ENCODE measurements around the gene RNF152. TPM values are rescaled to one million over a fixed set of nuclear protein-coding genes. Genes with fewer than 3 reads are reported as not detected.

The RNF152 gene
- total RNA-seq, 4 donors from 2014 or later, result 4.2 to 20.5 (median 14.0) TPM

DNA sequence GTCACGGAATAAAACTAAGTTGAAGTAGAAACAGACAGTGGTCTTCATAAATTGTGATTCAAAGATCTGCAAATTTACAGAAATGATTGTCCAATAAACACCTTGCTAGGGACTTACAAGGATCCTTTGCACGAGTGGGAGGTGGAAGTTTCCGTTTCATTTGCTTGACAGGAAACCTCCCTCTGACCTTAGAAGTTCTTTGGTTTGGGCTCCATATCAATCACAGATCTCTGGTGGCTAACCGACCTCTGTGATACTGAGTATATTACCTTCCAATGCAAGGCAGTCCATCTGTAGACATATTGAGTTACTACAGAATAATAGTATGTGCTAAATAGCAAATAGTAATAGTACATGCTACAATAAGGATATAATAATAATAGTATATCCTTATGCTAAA, 33.7 kb upstream of the RNF152 start:
- no peak for DNase-seq (ENCODE audit: low spot score)
- TF ChIP-seq, protein P1, sequence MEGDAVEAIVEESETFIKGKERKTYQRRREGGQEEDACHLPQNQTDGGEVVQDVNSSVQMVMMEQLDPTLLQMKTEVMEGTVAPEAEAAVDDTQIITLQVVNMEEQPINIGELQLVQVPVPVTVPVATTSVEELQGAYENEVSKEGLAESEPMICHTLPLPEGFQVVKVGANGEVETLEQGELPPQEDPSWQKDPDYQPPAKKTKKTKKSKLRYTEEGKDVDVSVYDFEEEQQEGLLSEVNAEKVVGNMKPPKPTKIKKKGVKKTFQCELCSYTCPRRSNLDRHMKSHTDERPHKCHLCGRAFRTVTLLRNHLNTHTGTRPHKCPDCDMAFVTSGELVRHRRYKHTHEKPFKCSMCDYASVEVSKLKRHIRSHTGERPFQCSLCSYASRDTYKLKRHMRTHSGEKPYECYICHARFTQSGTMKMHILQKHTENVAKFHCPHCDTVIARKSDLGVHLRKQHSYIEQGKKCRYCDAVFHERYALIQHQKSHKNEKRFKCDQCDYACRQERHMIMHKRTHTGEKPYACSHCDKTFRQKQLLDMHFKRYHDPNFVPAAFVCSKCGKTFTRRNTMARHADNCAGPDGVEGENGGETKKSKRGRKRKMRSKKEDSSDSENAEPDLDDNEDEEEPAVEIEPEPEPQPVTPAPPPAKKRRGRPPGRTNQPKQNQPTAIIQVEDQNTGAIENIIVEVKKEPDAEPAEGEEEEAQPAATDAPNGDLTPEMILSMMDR (IDR thresholded peaks at IDR 0.05), result no peak
- ATAC-seq (ENCODE audit: low FRiP score), result no peak

DNA sequence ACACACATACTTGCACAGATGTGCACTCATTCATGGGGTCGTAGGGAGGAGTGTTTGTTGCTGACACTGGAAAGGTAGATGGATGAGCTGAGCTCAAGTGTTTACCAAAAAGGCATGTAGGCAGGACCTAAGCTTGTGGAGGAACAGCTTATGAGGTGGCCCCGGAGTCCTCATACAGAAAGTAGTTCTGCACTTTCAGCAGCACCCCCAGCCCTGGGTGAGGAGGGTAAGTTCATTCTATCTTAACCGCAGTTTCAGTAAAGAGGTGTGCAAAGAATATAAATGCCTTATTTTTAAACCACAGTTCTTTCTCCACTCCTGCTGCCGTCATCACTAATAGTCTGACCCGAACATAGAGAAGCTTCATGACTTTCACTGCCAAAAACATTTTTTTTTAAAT, 31.7 kb upstream of the RNF152 start:
- no peak for ATAC-seq (ENCODE audit: low FRiP score)
- no peak for DNase-seq (ENCODE audit: low spot score)
- TF ChIP-seq, protein P1 (IDR thresholded peaks at IDR 0.05), result no peak

DNA sequence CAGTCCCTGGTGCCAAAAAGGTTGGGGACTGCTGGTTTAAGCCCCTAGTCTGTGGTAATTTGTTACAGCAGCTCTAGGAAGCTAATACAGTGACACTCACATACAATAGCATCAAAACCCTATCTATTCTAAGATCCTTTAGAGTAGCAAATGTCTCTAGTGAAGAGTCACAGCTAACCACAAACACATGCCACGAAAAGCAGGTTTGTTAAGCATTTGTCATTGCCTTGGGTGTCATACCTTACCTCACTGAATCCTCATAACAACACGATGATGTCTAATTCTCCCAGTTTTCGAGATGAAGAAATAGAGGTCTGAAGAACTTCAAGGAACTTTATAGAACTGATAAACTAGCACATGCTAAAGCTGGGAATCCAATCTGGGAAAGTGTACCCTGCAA, 29.6 kb upstream of the RNF152 start:
- no peak for ATAC-seq (ENCODE audit: low FRiP score)
- TF ChIP-seq, protein P1 (IDR thresholded peaks at IDR 0.05), result no peak

DNA sequence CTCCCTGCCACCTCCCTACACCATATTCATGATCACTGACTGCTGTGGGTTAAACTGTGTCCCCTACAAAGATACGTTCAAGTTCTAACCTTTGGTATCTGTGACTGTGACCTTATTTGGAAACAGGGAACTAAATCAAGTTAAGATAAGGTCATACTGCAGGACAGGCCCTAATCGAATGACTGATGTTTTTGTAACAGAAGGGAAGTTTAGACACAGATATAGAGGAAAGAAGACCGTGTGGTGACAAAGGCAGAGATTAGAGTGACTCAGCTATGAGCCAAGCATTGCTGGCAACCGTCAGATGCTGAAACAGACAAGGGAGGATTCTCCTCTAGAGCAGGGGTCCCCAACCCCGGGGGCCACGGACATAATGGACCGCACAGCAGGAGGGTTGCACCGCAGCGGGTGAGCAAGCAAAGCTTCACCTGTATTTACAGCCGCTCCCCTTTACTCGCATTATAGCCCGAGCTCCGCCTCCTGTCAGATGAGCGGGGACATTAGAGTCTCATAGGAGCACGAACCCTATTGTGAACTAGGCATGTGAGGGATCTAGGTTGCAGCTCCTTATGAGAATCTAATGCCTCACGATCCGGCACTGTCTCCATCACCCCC, 28.9 kb upstream of the RNF152 start:
- TF ChIP-seq, protein P1 (IDR thresholded peaks at IDR 0.05), result no peak
- no peak for ATAC-seq (ENCODE audit: low FRiP score)
- DNase-seq (ENCODE audit: low spot score), result no peak

More for the DNA sequence above, 29.6 kb upstream of the RNF152 start:
- no peak for DNase-seq (ENCODE audit: low spot score)

DNA sequence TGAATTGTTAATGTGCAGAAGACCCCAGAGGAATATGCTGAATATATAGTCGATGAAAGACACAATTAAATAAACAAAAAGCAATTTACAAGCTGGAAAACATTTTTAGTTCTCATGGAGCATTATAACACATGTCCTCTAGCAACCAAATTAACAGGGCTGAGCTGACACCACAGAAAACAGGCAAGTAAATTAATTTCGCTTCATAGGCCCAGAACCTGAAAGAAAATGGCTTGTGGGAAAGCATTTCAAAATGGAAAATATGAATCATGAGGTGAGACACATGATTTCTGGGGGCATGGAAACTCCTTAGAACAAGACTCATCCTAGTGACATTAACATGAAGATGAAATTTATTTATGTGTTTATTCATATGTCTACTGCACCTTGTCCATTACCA, 25.0 kb upstream of the RNF152 start:
- TF ChIP-seq, protein P1 (IDR thresholded peaks at IDR 0.05), result no peak
- ATAC-seq (ENCODE audit: low FRiP score) (no peak), DNase-seq (ENCODE audit: low spot score) (no peak)

DNA sequence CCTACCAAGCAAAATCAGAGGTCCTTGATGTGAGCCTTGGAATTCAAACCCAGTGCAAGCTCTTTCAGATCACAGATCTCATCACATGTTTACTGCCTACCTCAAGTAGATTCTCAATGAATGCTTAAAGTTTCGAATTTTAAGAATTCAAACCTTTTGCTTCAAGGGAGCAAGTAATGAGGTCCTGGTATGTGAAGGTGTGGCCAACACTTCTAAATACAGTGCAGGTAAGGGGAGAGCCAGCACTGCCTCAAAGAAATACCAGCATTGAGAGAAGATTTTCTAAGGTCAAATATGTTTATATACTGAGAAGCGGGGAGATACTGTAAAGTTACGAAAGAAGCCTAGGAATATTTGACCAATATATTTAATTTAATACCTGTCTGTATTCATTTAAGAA, 19.7 kb upstream of the RNF152 start:
- DNase-seq (ENCODE audit: low spot score), result no peak
- ATAC-seq (ENCODE audit: low FRiP score), result no peak
- TF ChIP-seq, protein P1 (IDR thresholded peaks at IDR 0.05), result no peak

DNA sequence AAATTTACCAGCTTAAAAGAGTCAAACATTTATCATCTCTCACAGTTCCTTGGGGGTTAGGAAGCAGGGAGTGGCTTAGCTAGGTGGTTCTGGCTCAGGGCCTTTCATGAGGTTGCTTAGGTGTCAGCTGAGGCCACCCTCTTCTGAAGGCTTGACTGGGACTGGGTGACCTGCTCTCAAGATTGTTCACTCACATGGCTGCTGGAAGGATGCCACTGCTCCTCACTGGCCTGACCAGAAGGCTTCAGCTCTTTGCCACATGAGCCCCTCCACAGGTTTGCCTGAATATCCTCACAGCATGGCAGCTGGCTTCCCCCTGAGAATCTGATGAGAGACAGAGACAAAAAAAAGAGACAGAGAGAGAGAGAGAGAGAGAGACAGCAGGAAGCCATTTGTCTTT, 17.3 kb upstream of the RNF152 start:
- TF ChIP-seq, protein P1 (IDR thresholded peaks at IDR 0.05), result no peak
- ATAC-seq (ENCODE audit: low FRiP score), result no peak
- no peak for DNase-seq (ENCODE audit: low spot score)

All from omental fat pad (tissue), 4 donors.